Suppressor macrophage treated with lipopolysaccharide for 1 hour (primary cell): ENCODE data around the gene MYH3.

Experiments used
- DNase-seq, 3 donors: peaks; one replicate each; pipeline ENCODE4 v3.0.0-alpha.2; 2020 to 2022

Gene MYH3

DNA sequence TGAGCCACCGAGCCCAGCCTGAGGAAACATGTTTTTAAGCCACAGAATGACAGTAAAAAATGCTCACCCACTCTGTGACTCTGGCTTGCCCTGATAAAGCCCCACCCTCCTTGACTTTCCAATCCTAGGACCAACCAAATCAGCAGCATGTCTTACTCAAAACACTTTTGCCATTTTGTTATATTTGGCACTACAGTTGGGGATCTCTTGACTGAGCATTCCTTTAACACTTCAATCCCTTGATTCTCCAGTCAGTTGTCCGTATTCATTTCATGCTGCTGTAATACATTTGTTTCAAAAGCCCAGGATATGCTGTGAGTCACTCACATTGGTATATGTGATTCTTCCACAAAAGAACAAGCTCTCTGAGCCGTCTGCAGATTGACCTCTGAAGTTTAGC, 8.2 kb downstream of the MYH3 start:
- no peak for DNase-seq

DNA sequence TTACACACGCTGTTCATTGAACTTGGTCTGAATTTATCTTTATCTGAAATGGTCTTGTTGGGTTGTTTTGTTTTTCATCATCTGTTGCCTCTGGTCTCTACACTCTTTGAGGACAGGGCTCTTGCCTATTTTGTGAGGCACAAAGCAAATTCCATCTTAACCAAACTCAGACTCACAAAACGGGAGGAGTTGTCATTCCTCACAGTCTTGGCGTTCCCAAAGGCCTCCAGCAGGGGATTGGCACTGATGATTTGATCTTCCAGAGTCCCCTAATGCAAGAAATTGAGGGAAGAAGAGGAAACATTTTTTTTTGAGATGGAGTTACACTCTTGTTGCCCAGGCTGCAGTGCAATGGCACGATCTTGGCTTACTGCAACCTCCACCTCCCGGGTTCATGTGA, 8.7 kb downstream of the MYH3 start:
- no peak for DNase-seq

DNA sequence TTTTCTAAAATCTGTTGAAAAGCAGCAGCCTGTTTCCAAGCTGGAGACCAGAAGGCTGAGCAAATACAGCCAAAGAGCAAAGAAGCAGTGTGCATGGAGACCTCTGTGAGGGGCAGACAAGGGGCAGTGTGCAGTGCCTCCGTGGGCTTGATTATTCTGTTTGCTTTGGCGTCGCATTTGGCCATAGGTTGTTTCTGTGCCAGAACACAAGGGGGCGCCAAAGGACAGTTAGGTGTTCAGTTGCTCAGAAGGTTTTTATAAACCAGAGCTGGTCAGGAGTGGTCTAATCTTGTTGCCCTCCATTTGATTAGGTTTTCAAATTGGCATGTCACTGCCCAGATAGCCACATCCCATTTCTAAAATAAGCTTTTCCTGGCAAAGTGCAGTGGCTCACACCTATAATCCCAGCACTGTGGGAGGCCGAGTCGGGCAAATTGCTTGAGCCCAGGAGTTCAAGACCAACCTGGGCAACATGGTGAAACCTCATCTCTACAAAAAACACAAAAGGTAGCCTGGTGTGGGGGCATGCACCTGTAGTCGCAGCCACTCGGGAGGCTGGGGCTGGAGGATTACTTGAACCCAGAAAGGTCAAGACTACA, 10.6 kb downstream of the MYH3 start:
- peak; percentile 71 to 86 (median 77) for DNase-seq

DNA sequence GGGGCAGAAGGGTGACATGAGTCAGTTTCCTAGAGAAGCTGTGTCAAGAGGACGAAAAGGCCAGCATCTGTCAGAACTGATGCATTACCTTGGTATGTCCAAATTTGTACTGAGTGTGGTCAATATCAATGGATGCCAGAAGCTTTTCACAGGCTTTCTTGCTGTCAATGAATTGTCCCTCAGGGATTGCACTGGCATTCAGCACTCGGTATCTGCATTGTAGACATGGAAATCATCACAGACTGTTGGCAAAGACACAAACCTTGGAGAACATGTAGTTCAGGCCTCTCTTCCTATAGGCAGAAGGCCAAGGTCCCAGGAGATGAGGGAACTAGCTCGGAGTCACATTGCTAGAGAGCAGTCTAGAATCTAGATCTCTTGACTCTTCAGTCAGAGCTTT, 16.6 kb downstream of the MYH3 start:
- DNase-seq = no peak

DNA sequence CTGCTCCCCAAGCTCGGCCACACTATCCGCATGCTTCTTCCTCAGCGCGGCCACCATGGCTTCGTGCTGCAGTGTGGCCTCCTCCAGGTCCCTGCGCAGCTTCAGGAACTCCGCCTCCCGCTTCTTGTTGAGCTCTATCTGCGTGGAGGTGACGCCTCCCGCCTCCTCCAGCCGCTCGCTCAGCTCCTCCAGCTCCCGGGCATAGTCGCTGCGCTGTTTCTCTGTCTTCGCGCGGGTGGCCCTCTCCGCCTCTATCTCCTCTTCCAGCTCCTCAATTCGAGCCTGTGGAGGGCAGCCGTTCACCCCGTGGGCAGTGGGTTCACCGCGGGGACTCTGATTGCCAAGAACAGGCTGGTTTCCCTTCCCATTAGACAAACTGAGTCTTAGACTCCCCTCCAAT, 19.0 kb downstream of the MYH3 start:
- DNase-seq = no peak

DNA sequence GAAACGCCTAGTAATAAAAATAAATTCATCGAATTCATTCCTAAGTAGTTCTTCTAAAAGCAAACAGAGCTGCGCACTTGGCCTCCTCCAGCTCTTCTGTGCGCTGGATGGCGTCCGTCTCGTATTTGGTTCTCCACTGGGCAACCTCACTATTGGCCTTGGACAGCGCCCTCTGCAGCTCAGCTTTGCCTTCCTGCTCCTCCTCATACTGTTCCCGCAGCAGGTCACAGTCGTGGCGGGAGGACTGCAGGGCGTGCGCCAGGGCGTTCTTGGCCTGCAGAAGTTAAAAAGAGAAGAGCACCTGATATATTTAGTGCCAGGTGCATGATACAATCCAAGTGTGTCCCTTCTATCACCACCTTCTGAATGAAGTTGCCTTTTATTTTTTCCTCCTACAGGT, 21.8 kb downstream of the MYH3 start:
- no peak for DNase-seq

DNA sequence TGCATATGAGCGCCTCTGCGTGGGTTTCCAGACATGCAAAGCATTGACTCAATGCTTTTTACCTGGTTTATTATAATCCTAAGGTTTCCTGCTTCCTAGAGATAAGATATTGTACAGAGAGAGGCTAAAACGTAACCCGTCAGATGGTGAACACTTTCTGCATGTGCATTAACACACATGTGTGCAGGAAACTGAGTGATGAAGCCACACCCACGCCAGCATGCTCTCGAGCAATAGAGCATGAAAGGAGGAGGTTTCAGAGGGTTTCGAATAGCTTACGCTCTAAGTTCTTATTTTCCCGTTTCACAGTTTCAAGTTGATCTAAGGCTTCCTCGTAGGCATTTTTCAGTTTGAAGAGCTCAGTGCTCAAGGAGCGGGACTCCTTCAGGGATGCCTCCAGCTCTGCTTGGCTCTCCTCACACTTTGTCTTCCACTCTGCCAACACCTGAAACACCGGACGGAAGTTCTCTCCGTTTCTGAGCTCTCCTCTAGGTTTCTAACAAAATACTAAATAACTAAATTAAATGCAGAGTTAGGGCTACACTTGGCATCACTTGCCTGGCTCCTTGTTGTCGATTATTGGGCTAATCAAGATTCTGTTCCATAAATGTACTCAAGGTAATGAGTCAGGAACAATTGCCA, 23.2 kb downstream of the MYH3 start:
- DNase-seq = no peak

DNA sequence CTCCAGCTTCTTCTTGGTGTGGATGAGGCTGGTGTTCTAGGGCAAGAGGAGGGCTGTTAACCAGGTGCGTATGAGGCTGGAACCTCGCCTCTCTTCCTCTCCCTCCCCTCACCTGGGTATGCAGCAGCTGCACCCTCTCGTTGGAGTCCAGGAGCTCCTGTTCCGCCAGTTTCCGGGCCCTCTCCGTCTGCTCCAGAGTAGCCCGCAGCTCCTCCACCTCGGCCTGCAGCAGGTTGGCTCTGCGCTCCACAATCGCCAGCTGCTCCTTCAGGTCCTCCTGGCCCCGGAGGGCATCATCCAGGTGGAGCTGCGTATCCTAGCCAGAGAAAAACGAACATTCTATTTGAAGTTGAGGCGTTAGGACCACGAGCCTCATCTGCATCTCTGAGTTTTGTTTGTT, 25.4 kb downstream of the MYH3 start:
- DNase-seq = no peak

DNA sequence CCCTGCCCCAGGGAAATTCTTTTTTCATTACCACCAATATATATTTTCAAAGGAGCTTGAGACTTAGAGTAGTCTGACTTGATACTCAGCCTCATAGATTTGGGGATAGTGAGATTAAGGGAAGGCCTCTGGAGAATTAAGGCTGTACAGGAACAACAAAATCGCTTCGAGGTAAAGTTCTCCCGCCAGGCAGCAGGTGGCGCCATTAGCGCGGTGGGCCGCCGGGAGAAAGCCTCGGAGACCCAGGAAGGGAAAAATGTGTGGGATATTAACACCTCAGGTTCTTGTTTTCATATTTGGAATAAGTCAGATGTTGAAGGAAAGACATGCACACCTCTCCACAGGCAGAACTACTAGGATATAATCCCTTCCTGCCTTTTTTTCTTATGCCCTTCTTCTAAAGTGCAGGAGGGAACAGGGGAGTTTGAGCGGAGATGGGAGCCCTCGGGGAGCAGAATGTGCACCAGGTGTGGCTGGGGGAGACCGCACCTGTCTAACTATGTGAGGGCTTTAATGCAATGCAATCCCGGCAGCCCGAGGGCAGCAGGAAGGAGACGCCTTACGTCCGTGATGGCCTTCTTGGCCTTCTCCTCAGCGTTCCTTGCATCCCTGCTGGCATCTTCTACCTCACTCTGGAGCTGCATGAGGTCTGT, 25.9 kb downstream of the MYH3 start:
- peak; percentile 27 to 59 (median 43) for DNase-seq

DNA sequence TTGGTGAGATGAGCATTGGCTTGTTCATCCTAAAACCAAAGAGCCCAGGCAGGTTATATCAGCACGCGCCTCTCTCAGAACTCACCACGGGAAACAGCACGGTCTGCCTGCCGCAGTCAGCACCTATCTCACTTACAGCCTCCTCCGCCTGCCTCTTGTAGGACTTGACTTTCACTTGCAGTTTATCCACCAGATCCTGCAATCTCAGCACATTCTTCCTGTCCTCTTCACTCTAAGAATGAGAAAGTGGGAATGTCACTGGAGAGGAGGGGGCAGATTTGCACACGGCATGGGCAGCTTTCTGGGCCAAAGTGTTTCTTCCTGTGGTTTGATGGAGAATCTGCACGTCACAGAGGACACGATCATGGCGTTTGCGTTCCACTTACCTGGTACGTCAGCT, 27.4 kb downstream of the MYH3 start:
- no peak for DNase-seq

DNA sequence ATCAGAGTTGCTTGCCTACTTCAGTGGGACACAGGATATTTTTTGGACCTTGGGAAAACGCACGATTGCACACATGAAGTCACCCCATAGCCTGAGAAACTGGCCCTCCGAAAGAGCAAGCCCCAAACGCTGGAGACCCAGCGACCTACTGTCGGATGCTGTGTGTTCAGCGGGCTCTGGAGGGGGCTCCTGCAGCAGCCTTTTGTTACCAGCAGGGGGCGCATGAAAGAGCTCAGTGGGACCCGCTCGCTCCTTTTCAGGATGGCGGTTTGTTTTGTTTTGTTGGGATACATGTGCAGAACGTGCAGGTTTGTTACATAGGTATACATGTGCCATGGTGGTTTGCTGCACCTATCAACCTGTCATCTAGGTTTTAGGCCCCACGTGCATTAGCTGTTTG, 28.4 kb downstream of the MYH3 start:
- no peak for DNase-seq

DNA sequence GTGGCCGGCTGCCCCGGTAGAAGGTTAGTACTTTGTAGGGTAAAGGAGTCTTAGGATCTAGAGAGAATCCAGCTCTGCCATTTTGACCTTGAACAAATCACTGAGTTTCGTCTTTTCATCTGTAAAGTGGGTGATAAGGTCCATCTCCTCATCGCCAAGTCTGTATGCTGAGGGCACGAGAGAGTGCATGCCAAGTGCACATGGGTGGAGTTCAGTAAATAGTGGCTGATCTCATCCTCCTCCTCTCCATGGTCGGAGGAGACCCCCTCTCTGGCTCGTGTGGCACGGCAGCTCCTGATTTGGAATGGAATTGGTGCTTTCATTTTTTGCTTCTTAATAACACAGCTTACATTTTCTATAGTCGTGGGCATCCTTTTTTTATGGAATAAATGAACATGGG, 30.7 kb downstream of the MYH3 start:
- DNase-seq = no peak

DNA sequence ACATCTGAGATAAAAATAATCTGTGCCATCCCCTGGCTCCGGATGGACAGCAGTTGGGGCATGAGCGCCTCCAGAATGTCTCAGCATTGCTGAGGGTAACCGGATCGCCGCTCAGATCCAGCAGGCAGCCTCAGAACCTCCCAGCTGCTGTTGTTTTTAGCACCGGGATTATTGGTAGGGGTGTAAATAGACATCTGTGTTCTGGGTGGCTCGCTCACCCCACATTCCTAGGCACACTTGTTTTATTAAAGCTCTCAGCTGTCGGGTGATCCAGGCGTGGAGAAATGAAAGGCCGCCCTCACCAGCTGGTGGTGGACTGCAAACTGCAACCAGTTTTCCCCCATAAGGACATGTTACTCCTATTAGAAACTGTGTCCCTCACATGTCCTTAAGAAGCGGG, 32.1 kb downstream of the MYH3 start:
- DNase-seq = no peak

DNA sequence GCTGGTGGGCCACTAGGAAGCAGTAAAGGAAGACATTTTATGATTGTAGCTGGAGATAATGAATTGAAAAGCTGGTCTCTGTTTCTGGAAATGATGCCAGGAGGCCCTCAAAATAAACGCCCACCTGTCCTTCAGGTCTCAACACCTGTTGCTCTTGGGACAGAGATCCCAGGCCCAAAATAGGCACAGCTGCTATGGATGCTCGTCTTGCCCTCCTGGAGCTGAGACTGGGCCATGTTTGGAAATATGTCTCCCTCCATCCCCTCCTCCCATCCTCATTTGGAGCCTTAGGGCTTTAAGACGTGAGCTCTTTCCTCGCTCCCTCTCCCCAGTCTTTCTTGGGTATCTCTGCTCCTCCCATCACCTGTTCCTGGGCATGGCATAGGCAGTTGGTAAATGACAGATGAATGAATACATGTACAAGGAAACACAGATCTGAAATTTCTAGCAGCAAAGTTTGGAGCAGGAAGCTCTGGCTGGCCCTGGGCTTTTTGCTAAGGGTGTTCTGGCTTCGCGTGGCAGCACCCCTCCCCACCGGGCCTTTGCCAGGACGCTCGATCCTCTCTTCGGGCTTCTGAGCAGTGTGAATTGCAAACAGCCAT, 33.3 kb downstream of the MYH3 start:
- DNase-seq = no peak

DNA sequence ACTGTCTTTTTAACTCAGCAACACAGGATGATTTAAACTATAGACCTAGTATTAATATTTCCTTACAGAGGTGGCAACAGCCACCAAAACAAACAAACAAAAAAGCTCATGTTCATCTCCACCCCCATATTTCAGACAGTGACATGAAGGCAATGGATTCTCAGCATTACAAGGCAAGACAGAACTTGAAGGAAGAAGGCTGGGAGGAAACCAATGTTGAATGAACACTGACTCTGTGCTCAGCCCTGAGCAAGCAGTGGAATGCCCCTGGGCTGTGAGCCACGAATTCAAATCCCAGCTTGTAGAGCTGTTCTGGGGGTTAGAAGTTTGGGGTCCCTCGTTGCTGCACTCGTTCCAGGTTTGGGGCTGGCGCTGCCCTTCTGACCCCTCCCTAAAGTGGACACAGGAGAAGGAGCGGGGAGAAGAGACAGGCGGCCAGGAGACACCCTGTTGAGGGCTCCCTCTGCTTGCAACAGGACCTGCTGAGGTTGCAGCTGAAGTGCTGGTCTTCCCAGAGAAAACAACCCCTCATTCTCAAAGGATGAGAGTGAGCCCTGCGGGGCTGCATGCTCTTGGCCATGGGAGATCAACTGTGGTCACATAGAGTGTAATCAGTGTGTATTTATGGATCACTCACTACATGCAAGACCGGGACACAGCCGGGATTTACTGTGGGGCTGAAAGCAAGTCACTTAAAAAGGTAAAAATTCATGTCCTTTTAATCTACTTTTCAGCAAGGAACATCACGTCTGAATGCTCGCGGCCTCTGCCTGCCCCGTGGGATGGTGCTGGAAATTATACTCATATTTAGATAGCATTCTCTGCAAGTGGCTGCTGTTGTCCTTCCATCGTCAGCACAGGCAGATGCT, 34.3 kb downstream of the MYH3 start:
- DNase-seq = no peak

DNA sequence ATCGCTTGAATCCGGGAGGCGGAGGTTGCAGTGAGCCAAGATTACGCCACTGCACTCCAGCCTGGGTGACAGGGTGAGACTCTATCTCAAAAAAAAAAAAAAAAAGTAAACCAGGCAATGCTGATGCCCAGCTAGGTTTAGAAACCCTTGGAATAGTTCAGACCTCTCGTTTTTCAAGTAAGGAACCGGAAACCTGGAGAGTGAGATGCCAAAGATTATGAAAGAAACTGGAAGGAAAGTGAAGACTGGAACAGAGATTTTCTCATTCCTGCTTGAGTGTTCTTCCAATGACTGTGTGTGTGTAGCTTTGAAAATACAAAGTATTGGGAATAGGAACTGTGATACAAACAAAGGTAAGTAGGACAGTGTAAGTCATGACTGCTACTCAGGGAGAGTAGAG, 35.7 kb downstream of the MYH3 start:
- no peak for DNase-seq

DNA sequence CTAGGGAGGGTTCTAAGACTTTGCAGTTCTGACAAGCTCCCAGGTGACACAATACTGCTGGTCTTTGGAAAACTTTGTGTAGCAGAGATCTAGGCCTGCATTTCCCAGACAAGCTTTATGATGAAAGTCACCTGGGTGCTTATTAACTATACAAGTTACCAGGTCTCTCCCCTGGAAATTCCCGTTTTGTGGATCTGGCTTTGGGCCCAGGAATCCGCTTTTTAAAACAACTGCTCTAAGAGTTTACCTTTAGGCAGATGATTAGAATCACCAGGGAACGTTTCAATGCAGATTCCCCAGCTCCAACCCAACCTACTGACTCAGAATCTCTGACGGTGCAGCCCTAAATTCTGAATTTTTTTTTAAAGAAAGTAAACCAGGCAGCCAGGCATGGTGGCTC, 36.3 kb downstream of the MYH3 start:
- no peak for DNase-seq

DNA sequence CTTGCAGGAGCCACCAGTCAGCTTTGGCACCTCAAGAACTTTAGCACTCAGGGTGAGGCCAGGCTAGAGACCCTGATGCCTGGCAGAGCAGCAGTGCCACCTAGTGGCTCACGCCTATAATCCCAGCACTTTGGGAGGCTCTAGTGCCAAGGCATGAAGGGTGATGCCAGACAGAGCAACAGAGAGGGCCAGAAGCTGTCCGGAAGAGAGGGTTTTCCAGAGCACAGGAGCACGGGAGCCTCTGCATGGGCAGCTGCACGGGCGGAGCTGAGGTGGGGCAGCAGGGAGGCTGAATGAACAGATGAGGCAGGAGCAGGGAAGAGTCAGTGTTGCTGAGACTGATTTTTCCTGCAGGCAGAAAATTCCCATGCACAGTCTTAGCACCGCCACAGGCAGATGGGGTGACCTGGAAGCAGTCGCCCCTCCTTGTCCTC, 38.9 kb downstream of the MYH3 start:
- DNase-seq = peak; percentile 80 to 81 (median 81)

DNA sequence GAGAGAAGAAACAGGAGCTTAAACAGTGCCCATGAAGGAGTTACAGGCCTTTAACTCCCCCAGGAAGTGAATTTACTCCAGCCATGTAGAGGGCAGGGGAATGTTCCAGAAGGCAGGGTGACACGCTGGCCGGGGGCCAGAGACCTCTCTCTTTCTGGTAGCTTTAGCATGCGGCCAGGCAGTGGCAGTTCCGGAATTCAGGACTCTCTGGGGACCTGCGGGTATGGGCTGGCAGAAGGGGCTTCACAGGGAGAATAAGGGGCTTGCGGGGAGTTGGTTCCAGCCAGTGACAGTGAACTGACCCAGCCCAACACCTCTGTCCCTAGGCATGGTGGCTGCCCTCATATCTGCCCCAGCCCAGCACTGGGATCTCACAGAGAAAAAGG, 40.0 kb downstream of the MYH3 start:
- no peak for DNase-seq

DNA sequence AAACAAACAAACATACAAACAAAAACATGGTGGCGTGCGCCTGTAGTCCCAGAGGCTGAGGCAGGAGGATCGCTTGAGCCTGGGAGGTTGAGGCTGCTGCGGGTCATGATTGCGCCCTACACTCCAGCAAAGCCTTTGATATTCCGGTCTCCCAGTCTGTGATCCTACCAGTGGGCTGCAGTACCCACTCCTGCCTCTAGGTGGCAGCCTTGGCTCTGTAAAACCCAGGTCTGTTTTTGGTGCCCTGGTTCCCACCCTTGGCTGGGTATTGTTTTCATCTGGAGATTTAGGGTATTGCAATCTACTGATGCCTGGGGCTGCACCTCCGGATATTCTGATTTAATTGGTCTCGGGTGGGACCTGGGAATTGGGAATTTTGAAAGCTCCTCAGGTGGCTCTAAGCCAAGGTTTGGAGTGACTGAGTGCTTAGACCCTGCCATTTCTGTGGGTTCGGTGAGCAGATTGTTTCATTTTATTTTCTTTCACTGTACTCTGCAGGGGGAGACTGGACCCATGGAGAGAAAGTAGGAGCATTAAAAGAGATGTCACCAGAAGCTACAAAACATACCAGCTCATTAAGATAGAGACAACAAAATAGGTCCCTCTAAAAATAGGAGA, 40.5 kb downstream of the MYH3 start:
- DNase-seq = peak; percentile 83 to 86 (median 85)

DNA sequence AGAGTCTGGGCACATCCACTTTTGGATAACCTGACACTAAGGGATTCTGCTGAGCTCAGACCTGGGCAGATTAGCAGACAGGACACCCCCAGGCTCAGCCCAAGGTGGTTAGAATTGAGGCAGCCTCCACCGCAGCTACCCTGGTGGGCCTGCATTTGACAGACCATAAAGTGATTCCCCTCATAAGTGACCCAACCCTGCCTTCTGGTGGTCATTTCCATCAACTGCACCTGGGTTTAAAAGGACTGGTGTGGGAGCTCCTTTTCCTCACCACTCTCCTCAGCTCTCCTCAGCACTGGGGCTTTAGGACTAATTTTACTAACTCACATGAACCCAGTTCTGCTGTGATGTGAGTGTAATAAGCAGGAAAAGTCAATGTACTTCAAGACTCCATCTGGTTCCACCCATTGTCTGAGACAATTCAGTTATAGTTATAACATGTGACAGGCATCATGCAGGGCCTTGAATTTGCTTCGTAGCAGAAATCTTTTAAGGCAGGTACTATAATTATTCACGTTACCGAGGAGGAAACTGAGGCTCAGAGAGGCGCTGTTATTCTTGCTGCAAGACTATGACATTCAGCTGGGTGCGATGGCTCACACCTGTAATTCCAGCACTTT, 42.5 kb downstream of the MYH3 start:
- peak; percentile 39 to 64 (median 62) for DNase-seq
